C4-2B (cell line): ENCODE measurements around the gene CMTM2.

Experiments
- H3K27ac ChIP-seq: fragments of 450-650 bp; 2 replicates; pipeline ENCODE4 v1.5.1; 2017
- CTCF ChIP-seq: fragments of 450-650 bp; conservative IDR thresholded peaks from 2 replicates; pipeline ENCODE4 v1.5.1; 2017; ENCODE audit warnings: mild to moderate bottlenecking
- ZFX ChIP-seq: fragments of 450-650 bp; IDR thresholded peaks from 2 replicates; pipeline ENCODE4 v1.6.1; 2017

Gene CMTM2

DNA sequence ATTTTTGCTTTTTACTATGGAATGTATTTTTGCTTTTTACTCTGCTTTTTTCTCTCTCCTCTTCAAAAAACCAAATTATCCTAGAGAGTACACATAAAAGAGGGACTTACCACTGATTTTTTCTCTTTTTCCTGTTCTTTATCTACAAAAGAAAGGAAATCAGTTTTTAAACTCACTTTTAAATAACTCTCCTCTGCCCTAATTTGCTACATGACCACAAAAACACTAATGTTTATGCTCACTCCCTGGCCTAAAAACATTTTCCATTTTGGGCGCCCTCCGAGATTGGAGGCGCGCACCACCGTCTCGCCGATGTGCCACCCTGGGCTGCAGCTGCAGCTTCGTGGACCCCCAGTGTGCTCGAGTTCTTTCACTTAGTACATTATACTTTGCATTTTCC is 30.4 kb upstream of the CMTM2 start:
- peak overlapping the region; percentile 73; the same call in 1 of the 2 replicates for H3K27ac ChIP-seq
- TF ChIP-seq ZFX (no peak), CTCF (no peak)

DNA sequence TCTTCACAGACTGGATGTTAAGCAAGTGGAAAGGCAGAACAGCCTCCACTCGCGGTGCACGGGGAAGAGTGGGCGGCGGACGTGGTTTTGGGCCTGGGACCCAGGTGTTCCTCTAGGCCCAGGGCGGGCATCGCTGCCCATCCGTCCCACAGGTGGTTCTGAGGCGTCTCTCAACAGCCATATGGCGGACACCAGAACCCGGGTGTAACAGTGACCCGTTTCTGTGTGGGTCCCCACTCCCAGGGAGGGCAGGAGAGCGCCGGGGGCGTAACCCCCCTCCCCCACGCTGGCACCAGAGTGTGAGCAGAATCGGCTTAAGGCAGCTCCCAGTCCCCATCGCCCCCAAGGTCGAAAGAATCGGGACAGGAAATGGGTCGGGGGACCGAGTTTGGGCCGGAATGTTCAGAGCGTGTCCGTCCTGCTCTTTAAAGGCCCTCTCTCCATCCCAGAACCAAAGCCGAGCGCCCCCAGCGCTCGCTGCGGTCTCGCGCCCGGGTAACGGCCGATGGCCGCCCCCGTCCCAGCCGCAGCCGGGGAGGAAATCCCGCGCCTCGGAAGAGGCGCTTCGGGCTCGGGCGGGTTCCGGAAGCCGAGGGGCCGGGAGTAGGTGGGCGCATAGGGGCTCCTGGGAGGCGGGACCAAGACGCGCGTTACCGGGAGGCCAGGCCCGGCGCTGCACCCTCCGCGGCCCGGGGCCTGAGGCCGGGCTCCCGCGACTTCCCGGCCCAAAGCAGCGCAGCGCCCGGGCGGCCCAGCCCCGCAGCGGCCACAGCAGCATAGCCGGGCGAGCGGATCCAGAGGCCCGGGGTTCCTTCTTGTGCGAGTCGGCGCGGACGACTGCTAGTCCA is 29.8 kb upstream of the CMTM2 start, which contains the start of gene TK2:
TK2 (minus strand) TSS at position 839 of the 848 bp plus-strand sequence; CDS start at position 778, 61 bp downstream.
- TF ChIP-seq ZFX (peak; percentile 94), CTCF (peak; percentile 48)

DNA sequence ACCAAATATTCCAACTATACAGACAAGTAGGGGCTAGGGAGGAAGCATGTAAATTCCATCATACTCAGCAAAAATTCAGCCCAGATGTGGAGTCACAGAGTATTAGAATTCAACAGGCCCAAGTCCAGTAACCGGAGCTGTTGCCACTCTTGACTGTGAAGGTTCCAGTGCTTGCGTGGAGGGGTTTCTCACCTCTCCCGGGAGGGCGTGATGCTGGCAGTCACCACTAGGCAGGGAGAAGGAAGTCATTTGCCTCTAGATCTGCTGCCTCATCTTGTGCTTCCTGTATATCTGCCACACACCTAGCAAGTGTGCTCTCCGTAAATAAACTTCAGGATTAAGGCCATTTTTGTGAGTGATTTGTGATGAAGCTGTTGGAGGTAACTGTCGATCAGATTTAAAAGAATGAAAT is 27.9 kb upstream of the CMTM2 start:
- H3K27ac ChIP-seq = peak overlapping the region; percentile 83
- TF ChIP-seq ZFX (no peak), CTCF (peak; percentile 29)

More for the DNA sequence above, 29.8 kb upstream of the CMTM2 start, which contains the start of gene TK2:
- peak within 1 kb of the TSS; percentile 73 for H3K27ac ChIP-seq

DNA sequence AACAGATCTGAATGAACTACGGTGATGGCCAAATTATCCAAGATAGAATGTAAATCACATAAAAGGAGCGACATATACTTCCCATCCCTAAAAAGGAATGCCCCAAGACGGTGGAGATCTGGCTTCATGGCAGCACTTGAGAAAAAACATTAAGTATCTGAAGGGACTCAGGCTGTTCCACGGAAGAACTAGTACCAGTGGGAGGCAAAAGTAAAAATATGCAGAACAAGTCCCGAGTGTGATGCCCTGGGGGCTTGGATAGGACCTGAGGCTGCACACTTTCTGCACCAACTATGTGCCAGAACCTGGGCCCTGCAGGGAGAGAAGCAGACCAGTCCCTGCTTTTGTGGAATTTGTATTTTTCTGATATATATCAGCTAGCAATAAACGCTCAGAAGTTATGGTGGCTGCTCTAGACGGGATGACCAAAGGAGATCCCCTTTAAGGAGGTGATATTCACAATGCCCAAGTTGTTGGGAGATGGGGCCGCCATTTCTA is 27.4 kb upstream of the CMTM2 start:
- no peak for TF ChIP-seq CTCF
- no peak for TF ChIP-seq ZFX
- H3K27ac ChIP-seq = peak overlapping the region; percentile 83

GRCh38 chr16:66552286-66553177 is 26.7 kb upstream of the CMTM2 start, which contains the start of gene CKLF:
TSS of gene CKLF (plus strand) at chr16:66552576. CDS start at chr16:66552716, 140 bp downstream.
- peak within 1 kb of the TSS; percentile 83 for H3K27ac ChIP-seq
- TF ChIP-seq CTCF = no peak
- 0 out of 2 replicates have a peak, but pooled peaks have one; percentile 14 for TF ChIP-seq ZFX

DNA sequence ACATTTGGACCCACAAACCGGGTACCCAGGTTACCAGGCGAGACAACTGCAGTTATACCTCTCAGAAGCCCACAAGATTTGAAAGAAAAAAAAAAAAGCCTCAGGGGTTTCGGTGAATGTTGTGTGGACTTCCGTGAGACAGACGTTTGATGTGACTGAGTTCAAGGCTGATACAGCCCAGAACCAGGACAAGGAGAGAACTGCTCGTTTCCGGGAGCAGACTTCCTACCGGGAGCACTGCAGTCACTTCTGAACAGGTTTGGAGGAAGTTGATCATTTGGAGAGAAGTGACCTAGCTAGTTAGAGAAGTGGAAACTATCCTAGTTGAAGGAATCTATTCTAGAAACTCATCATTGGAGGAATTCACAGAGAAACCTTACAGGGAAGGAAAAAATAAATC is 26.0 kb upstream of the CMTM2 start:
- H3K27ac ChIP-seq = peak overlapping the region; percentile 83
- no peak for TF ChIP-seq CTCF
- no peak for TF ChIP-seq ZFX
